ENCODE results near the gene TIMM44. TPM values are rescaled to one million over a fixed set of nuclear protein-coding genes. Genes with fewer than 3 reads are reported as not detected.
A peak's percentile ranks its signal among the peaks of the same experiment; 100 is the strongest.

Gene TIMM44
- total and polyA plus RNA-seq, 2 of the 8 experiments (the other 6 are each of a cell fraction or from before 2014, with no cell fraction given): 131 to 150 TPM

GRCh38 chr19:7902796-7903243 is 40.6 kb downstream of the TIMM44 start:
- Histone ChIP-seq H3K18ac (ENCODE audit: extremely low read depth, low read length) (peak overlapping the region; percentile 86; the same call in 1 of the 2 replicates), H3K79me1 (ENCODE audit: low read depth, low read length) (peaks cover 9% of the 10 kb centered on the region), H3K79me2 (ENCODE audit: control insufficient read depth in 1 of 2, insufficient read depth in 2 of 2, low read length in 2 of 2) (peaks cover 0 to 22% of the 10 kb centered on the region in 2 experiments; a peak in 2 of 4 replicates), H3K36me3 (ENCODE audit: control insufficient read depth in 2 of 4, insufficient read depth in 4 of 4, low read length in 3 of 4) (no peaks in the 10 kb centered on the region; a peak in 2 of 8 replicates), H3K4me2 (ENCODE audit: insufficient read depth in 1 of 2, low read depth in 2 of 2, low read length in 2 of 2) (peak overlapping the region; percentile 55 to 75), H3K23ac (ENCODE audit: insufficient read length) (no peak overlapping the region), H4K5ac (ENCODE audit: insufficient read length, low read depth, low read length) (peak overlapping the region; percentile 65), H3K14ac (ENCODE audit: insufficient read length) (no peak overlapping the region), H2BK15ac (ENCODE audit: low read length) (no peak overlapping the region), H3K9ac (replicated peaks in 1 of 4; ENCODE audit: extremely low read depth in 1 of 4, low read depth in 3 of 4, low read length in 3 of 4) (peak overlapping the region in 3 of 4 experiments; percentile 49 to 64 (median 63); a peak in 6 of 7 replicates), H3K27me3 (replicated peaks in 1 of 4; ENCODE audit: control insufficient read depth in 3 of 4, extremely low read depth in 1 of 4, insufficient read depth in 3 of 4, low read length in 3 of 4) (no peaks in the 10 kb centered on the region), H3K9me3 (ENCODE audit: insufficient read depth in 2 of 2, low read depth in 1 of 2, low read length in 1 of 2) (no peaks in the 10 kb centered on the region), H4K20me1 (replicated peaks in 1 of 2; ENCODE audit: control insufficient read depth in 1 of 2, insufficient read depth in 2 of 2, low read length in 2 of 2) (peaks cover 0 to 5% of the 10 kb centered on the region in 2 experiments), H2BK20ac (ENCODE audit: low read length) (no peak overlapping the region), H2BK5ac (ENCODE audit: low read depth, low read length) (peak overlapping the region; percentile 95), H3K56ac (replicated peaks; ENCODE audit: insufficient read length, low read depth, low read length) (no peak overlapping the region), H2BK12ac (ENCODE audit: low read depth, low read length) (0 out of 2 replicates have a peak overlapping the region, but pooled peaks have one; percentile 27), H2AK5ac (ENCODE audit: low read depth, low read length) (peak overlapping the region; percentile 82; the same call in 1 of the 2 replicates), H2BK120ac (replicated peaks; ENCODE audit: low read depth, low read length) (no peak overlapping the region), H2AFZ (ENCODE audit: low read length) (no peak overlapping the region), H4K91ac (replicated peaks; ENCODE audit: insufficient read length, low read length) (peak overlapping the region; percentile 90), H3K23me2 (ENCODE audit: low read depth, low read length) (peaks cover 13% of the 10 kb centered on the region), H3K27ac (ENCODE audit: low read depth, low read length) (peak overlapping the region; percentile 66; the same call in 1 of the 2 replicates), H3K4me1 (replicated peaks in 1 of 4; ENCODE audit: control insufficient read depth in 3 of 4, insufficient read depth in 4 of 4, low read length in 3 of 4) (peaks cover 0 to 13% (median 7%) of the 10 kb centered on the region in 4 experiments; a peak in 5 of 7 replicates), H4K8ac (ENCODE audit: extremely low read depth, insufficient read depth, low read length) (peak overlapping the region; percentile 90; the same call in 1 of the 2 replicates), H3K4ac (replicated peaks; ENCODE audit: insufficient read length, low read depth, low read length) (no peak overlapping the region), H3K4me3 (ENCODE audit: extremely low read depth in 1 of 4, insufficient read depth in 2 of 4, low read depth in 3 of 4, low read length in 4 of 4) (peak overlapping the region; percentile 30 to 86 (median 44))
- FAIRE-seq: no peak
- WGBS, 2 experiments (ENCODE audit: extremely low coverage in 1 of 2, insufficient coverage in 1 of 2, insufficient read length in 1 of 2, insufficient replicate concordance in 2 of 2, low coverage in 1 of 2, low lambda C conversion rate in 2 of 2, missing lambda C conversion rate in 1 of 2): 51% methylated on average over 20 of the region's 20 CpGs; no CpG with 5 or more reads in 1 of the 2 experiments
- TF ChIP-seq RXRA (IDR thresholded peaks at IDR 0.05; ENCODE audit: insufficient read depth, low read depth, low read length) (0 out of 2 replicates have a peak, but pooled peaks have one; percentile 16), JUN (IDR thresholded peaks at IDR 0.05; ENCODE audit: low read depth, low read length) (no peak)
- no peak for DNase-seq (ENCODE audit: low read depth in 1 of 2, low spot score in 2 of 2)
- ChIA-PET CTCF (ENCODE audit: partially characterized antibody) (interaction anchor here (0.9 to 4.9 kb wide), 13 partner anchors 12 to 174 kb away, joined by 3 to 14 read pairs (median 4); partner anchors contain the start of genes PRR36 and TGFBR3L), POLR2A (ENCODE audit: partially characterized antibody) (interaction anchor here (1.0 to 5.0 kb wide), 10 partner anchors 9 to 45 kb away, joined by 4 to 22 read pairs (median 5); partner anchors contain the start of genes LRRC8E, SNAPC2 and TGFBR3L)
